GM11168 (cell line): ENCODE measurements around the gene MPEG1.

Experiments used
- in situ Hi-C: fragments of 300-500 bp; cut with MboI; formaldehyde crosslinking; loops from one replicate; pipeline ENCODE4 v1.12.0; 2022; ENCODE audit warnings: low sequenced_read_pairs; ENCODE audit not compliant: unreplicated experiment

Gene MPEG1

DNA sequence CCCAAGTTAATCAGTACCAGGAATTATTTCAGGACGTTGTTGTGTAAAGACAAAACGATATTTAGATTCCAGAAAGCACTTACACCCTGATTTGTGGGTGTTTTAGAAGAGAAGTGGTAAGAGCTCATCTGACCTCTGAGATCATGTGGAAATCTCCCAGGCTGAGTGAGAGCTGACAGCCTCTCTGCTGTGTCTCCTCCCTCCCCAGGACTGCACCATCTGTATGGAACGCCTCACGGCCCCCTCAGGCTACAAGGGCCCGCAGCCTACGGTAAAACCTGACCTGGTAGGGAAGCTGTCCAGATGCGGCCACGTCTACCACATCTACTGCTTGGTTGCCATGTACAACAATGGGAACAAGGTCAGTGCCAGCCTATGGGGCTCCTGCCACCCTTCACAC is 20.8 kb downstream of the MPEG1 start:
- in situ Hi-C loops, result no loop called here

GRCh38 chr11:59191095-59191494 is 21.6 kb downstream of the MPEG1 start:
- in situ Hi-C loops, result no loop called here

DNA sequence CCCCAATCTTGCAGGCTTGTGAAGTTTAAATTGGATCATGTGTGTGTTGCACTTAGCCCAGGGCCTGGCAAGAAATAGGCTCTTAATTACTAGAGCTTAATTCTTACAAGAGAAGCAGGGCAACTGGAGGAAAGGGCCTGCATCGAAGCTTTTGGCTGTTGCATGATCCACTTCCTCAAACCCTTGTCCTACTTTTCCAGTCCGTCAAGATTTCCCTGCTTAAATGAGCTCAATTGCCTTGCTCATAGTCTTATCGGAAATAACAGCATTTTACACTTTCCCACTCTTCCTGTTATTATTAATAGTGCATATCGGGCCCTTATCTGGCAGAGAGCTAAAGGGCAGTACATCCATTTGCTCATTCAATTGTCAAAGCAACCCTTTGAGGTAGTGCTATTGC is 22.7 kb downstream of the MPEG1 start:
- in situ Hi-C loops, result no loop called here

GRCh38 chr11:59188954-59189353 is 23.8 kb downstream of the MPEG1 start:
- in situ Hi-C loops, result no loop called here

GRCh38 chr11:59187587-59187986 is 25.1 kb downstream of the MPEG1 start:
- in situ Hi-C loops, result no loop called here

GRCh38 chr11:59187035-59187434 is 25.7 kb downstream of the MPEG1 start:
- in situ Hi-C loops, result no loop called here

DNA sequence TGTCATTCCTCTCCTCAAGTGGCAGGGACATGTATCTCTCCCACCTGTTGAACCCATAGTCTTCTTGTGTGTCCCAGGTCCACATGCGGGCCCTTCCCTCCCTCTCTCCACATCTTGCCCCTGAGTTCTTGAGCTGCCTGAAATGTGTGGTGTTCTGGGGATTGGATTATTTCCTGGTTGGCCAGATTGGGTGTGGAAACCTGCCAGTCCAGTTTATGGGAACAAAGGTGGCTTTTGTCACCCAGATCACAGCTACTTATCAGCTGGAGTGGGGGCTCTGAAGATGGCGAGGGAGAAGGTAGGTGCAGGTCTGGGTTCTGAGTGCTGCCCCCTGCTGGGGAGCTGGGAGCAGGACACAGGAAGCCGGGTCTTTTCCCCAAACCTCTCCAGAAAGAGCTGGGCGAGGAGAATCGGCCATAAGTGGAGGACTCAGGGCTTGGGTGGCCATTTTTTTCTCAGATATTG is 26.6 kb downstream of the MPEG1 start:
- in situ Hi-C loops, result no loop called here

DNA sequence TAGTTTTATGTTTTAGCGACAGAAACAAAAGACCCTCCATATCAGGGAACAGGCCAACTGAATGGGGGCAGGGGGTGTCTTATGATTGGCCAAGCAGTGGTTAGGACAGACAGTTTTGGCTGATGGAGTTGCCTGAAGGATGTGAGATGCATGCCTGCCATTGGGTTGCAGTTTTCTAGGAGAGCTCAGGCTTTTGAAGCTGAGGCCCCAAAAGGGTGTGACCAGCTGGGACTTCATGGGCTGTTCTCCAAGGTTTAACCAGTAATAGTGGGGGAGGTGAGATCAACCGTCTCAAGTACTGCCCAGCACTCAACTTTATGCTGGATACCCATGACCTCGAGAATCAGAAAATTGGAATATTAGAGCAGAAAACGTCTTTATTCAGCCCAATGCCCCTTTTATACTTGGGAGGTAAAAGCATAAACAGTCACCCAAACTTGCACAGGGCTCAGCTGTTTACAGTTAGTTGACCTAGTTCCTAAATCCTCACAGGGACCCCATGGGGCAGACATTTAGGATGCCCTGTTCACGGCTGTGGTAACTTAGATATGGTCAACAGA is 27.3 kb downstream of the MPEG1 start:
- in situ Hi-C loops, result no loop called here

- in situ Hi-C loops, result no loop called here
Observed at GRCh38 chr11:59184691-59185339, 27.9 kb downstream of the MPEG1 start.

DNA sequence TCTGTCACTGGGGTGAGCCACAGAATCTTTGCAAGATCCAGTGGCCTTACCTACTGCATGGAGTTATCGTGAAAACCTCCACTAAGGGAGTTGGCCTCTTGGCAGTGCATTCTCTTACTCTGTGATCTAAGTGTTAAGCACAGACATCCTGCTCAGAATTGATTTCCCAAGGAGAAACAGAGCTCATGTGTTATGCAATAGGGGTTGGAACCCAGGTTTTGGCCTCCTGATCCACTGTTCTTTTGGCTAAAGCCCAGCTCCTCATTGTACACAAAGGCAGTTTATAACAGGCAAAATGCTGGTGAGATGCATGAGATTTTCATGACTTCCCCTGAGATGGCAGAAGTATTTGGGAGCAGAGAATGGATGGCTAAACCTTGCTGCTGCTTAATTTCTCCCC is 29.0 kb downstream of the MPEG1 start:
- in situ Hi-C loops, result no loop called here

- in situ Hi-C loops, result no loop called here
Observed at GRCh38 chr11:59182457-59183151, 30.1 kb downstream of the MPEG1 start.

DNA sequence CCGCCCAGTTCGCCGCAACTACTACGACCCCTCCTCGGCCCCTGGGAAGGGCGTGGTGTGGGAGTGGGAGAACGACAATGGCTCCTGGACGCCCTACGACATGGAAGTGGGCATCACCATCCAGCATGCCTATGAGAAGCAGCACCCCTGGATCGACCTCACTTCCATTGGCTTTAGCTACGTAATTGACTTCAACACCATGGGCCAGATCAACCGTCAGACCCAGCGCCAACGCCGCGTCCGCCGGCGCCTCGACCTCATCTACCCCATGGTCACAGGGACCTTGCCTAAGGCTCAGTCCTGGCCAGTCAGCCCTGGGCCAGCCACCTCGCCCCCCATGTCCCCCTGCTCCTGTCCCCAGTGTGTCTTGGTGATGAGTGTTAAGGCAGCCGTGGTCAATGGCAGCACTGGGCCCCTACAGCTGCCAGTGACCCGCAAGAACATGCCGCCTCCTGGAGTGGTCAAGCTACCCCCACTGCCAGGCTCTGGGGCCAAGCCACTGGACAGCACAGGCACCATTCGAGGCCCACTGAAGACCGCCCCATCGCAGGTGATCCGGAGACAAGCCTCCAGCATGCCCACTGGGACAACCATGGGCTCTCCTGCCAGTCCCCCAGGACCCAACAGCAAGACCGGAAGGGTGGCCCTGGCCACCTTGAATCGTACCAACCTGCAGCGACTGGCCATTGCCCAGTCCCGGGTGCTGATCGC is 30.8 kb downstream of the MPEG1 start:
- in situ Hi-C loops, result no loop called here

GRCh38 chr11:59180907-59181306 is 31.8 kb downstream of the MPEG1 start:
- in situ Hi-C loops, result no loop called here

DNA sequence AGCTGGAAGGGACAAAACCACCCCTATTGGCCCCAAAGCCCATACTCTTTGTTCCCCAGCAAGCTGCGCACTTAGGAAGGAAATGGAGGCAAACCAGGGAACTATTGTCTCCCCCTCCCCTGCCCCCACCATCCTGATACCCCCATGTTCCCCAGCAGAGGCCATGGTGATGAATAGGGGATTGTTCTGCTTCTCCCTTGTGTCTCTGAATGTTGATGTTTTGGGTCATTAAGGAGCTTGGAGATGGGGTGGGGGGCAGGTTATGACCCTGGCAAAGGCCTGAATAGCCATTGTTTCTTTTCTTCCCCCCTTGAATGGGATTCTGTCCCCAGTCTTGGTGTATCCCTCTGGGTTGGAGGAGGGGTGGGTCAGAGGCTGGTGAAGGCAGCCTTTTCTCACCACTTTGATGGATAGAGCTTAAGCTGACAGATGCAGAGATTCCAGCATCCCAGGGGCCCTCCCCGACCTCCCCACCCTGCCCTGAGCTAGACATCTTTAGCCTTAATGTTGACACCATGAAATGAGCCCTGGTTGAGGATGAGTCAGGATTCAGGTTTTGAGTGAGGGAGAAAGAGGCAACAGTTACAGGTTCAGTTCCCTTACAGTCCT is 32.5 kb downstream of the MPEG1 start:
- in situ Hi-C loops, result no loop called here

DNA sequence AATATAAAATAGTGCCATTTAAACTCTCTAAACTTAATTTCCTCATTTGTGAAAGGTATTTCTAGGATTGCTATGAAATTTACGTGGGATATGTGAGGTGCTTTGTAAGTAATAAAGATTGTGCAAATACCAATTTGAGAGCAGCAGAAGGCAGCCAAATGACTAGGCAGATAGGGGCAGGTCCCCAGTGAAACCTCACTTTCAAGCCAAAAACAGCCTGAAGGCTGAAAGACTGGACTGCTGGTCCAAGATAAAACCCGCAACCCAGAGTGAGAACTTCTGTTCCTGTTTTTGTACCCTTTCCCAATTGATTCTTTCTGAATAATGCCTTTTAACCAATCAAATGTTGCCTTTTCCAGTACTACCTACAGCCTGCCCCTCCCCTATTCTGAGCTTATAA is 33.6 kb downstream of the MPEG1 start:
- in situ Hi-C loops, result loop anchor here (10.0 kb wide), 1 partner anchor 246 kb away; the partner anchor contains the start of gene OR5A2

DNA sequence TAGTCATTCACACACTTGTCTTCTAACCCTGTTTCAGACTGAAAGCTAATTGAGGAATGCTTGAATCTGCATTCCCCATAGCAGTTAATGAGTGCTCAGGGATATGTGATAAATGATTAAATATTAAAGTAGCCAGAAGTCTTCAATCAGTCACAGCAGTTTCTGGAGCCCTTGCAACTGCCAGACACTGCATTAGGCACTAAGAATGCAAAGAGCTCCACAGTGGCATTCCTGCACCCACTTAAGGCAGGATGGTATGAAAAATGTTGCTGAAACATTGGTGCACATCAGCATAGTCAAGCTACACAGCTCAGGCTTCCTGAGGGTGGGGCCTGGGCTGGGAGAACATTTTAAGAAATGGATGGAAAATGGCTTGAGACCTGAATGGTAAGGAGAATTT is 34.3 kb downstream of the MPEG1 start:
- in situ Hi-C loops, result loop anchor here (10.0 kb wide), 1 partner anchor 246 kb away; the partner anchor contains the start of gene OR5A2

GRCh38 chr11:59176330-59176729 is 36.4 kb downstream of the MPEG1 start:
- in situ Hi-C loops, result loop anchor here (10.0 kb wide), 1 partner anchor 248 kb away; the partner anchor contains the start of gene OR5A2

GRCh38 chr11:59175091-59175501 is 37.6 kb downstream of the MPEG1 start:
- in situ Hi-C loops, result loop anchor here (10.0 kb wide), 1 partner anchor 250 kb away; the partner anchor contains the start of gene OR5A2

DNA sequence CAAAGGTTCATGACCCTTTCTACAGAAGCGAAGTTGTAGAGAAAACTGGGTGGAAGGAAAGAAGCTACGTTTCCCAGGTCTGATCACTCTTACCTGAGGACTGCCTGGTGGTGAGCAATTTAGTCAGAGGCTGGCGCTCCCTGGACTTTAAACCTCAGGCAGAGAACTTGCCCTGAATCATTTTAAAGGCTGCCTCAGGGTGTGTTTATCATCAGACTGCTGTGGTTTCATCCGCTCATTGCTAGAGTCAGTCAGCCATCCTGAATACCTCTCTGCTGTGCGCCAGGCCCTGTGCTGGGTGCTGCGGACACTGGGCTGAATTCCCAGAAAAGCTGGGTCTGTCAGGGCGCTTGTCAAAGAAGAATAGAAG is 38.1 kb downstream of the MPEG1 start:
- in situ Hi-C loops, result loop anchor here (10.0 kb wide), 1 partner anchor 250 kb away; the partner anchor contains the start of gene OR5A2

DNA sequence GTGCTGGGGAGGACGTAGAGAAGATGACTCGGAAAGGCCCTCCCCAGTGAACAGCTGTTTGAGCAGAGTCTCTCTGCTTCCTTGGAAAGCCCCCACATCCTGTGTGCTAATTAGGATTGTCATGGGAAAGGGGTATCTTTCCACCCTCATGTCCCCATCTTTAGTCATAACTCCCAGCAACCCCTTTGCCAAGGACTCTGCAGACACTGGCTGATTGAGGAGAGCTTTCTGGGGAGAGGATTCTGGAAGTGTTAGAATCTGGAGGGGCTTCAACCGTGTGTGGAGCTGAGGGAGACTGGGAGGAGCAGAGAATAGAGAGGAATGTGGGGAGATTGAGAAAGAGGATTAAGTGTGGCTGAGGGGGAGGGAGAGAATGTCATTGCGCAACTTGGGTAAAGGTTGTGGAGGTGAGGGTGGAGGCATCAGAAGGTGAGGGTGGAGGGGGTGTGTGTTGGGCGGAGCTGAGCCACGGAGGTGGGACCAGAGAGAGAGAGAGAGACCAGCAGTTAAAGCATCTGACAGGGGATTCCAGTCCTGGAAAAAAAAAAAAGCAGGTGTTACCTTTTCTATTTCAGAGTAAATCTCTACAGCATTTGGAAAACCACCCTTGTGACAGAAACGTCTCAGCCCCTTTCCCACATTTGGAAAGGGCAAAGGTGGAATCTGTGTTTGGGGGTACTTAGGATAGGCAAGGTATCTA is 38.6 kb downstream of the MPEG1 start:
- in situ Hi-C loops, result loop anchor here (10.0 kb wide), 1 partner anchor 251 kb away; the partner anchor contains the start of gene OR5A2
